A549 (cell line): Measurements from ENCODE around the gene PRR13.

Experiments used
- CEBPB ChIP-seq, 2 experiments: fragments of >200 bp in 1 of 2; sonication (Bioruptor Twin) in 1 of 2; formaldehyde crosslinking in 1 of 2; IDR thresholded peaks; 2 replicates each; pipeline ENCODE4 v1.6.1; 2012 to 2016
- GATA3 ChIP-seq: IDR thresholded peaks from 2 replicates; pipeline ENCODE4 v1.6.1; 2012; ENCODE audit warnings: borderline replicate concordance
- JUN ChIP-seq, 2 experiments: fragments of >200 bp; sonication (Bioruptor Twin); formaldehyde crosslinking; IDR thresholded peaks; 2 replicates in 1 of 2; 3 replicates in 1 of 2; pipeline ENCODE4 v1.6.1; 2016 to 2017
- NPAS2 ChIP-seq: fragments of 250-450 bp; sonication (Bioruptor Pico); IDR thresholded peaks from 2 replicates; pipeline ENCODE4 v1.8.0; 2022; ENCODE audit warnings: mild to moderate bottlenecking, moderate library complexity, borderline replicate concordance
- POLR2A ChIP-seq: IDR thresholded peaks from 2 replicates; pipeline ENCODE4 v1.6.1; 2012; ENCODE audit warnings: mild to moderate bottlenecking, low read length
- TF ChIP-seq, protein P1 (sequence below): fragments of >200 bp; sonication (Bioruptor Twin); formaldehyde crosslinking; IDR thresholded peaks from 3 replicates; pipeline ENCODE4 v1.5.1; 2016

DNA sequence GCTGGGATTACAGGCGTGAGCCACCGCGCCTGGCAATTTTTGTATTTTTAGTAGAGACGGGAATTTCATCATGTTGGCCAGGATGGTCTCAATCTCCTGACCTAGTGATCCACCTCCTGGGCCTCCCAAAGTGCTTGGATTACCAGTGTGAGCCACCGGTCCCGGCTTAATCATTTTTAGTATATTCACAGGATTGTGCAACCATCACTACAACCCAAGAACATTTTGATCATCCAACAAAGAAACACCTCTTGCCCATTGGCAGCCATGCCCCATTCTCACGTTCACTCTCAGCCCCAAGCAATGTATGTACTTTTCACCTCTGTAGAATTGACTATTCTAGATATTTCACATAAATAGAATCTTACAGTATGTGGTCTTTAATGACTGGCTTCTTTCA, 41.6 kb upstream of the PRR13 start:
- TF ChIP-seq, protein P1, sequence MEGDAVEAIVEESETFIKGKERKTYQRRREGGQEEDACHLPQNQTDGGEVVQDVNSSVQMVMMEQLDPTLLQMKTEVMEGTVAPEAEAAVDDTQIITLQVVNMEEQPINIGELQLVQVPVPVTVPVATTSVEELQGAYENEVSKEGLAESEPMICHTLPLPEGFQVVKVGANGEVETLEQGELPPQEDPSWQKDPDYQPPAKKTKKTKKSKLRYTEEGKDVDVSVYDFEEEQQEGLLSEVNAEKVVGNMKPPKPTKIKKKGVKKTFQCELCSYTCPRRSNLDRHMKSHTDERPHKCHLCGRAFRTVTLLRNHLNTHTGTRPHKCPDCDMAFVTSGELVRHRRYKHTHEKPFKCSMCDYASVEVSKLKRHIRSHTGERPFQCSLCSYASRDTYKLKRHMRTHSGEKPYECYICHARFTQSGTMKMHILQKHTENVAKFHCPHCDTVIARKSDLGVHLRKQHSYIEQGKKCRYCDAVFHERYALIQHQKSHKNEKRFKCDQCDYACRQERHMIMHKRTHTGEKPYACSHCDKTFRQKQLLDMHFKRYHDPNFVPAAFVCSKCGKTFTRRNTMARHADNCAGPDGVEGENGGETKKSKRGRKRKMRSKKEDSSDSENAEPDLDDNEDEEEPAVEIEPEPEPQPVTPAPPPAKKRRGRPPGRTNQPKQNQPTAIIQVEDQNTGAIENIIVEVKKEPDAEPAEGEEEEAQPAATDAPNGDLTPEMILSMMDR = no peak
- TF ChIP-seq JUN (IDR thresholded peaks at IDR 0.05) (no peak), NPAS2 (CRISPR knock-in tag) (no peak), CEBPB (IDR thresholded peaks at IDR 0.05) (no peak), POLR2A (no peak), GATA3 (no peak)
